Measurements from ENCODE around the gene ATP11A.

ATP11A gene

GRCh38 chr13:112929783-112930055, 239.9 kb downstream of the ATP11A start:
- Histone ChIP-seq H3K4me3 (ENCODE audit: low read length) (no peak overlapping the region), H3K36me3 (replicated peaks; ENCODE audit: low read depth, low read length) (no peaks in the 10 kb centered on the region), H3K9ac (ENCODE audit: low read length) (no peak overlapping the region), H3K4me1 (ENCODE audit: low read length) (no peaks in the 10 kb centered on the region), H3K27ac (ENCODE audit: low read length) (no peak overlapping the region), H3K79me2 (ENCODE audit: low read length) (no peaks in the 10 kb centered on the region), H3K4me2 (ENCODE audit: low read length) (no peak overlapping the region), H2AFZ (ENCODE audit: low read depth, low read length) (no peak overlapping the region), H3K27me3 (ENCODE audit: low read depth, low read length) (peaks cover 31% of the 10 kb centered on the region), H3K9me3 (ENCODE audit: insufficient read depth, low read length) (no peaks in the 10 kb centered on the region), H4K20me1 (ENCODE audit: insufficient read depth, low read length) (no peaks in the 10 kb centered on the region)
- no peak for TF ChIP-seq EZH2phosphoT487 (IDR thresholded peaks at IDR 0.05; ENCODE audit: low read depth)
- TF ChIP-seq CTCF (IDR thresholded peaks at IDR 0.05; ENCODE audit: low read depth, low read length): no peak

GRCh38 chr13:112930192-112930591, 240.4 kb downstream of the ATP11A start:
- H3K4me2 ChIP-seq (ENCODE audit: low read length): no peak overlapping the region
- peaks cover 31% of the 10 kb centered on the region for H3K27me3 ChIP-seq (ENCODE audit: low read depth, low read length)
- TF ChIP-seq EZH2phosphoT487 (IDR thresholded peaks at IDR 0.05; ENCODE audit: low read depth) (no peak), CTCF (IDR thresholded peaks at IDR 0.05; ENCODE audit: low read depth, low read length) (no peak)

GRCh38 chr13:112931028-112931934, 241.4 kb downstream of the ATP11A start:
- Histone ChIP-seq H3K27me3 (ENCODE audit: low read depth, low read length) (peaks cover 32% of the 10 kb centered on the region), H3K9me3 (ENCODE audit: insufficient read depth, low read length) (no peaks in the 10 kb centered on the region), H3K79me2 (ENCODE audit: low read length) (no peaks in the 10 kb centered on the region), H3K36me3 (replicated peaks; ENCODE audit: low read depth, low read length) (no peaks in the 10 kb centered on the region), H3K4me3 (ENCODE audit: low read length) (no peak overlapping the region), H3K4me1 (ENCODE audit: low read length) (no peaks in the 10 kb centered on the region), H3K27ac (ENCODE audit: low read length) (no peak overlapping the region), H3K4me2 (ENCODE audit: low read length) (no peak overlapping the region), H2AFZ (ENCODE audit: low read depth, low read length) (no peak overlapping the region), H4K20me1 (ENCODE audit: insufficient read depth, low read length) (no peaks in the 10 kb centered on the region), H3K9ac (ENCODE audit: low read length) (no peak overlapping the region)
- TF ChIP-seq CTCF (IDR thresholded peaks at IDR 0.05; ENCODE audit: low read depth, low read length) (peak; percentile 31), EZH2phosphoT487 (IDR thresholded peaks at IDR 0.05; ENCODE audit: low read depth) (no peak)

More at GRCh38 chr13:112930192-112930591, 240.4 kb downstream of the ATP11A start:
- H3K4me3 ChIP-seq (ENCODE audit: low read length): no peak overlapping the region
- no peak overlapping the region for H2AFZ ChIP-seq (ENCODE audit: low read depth, low read length)
- no peak overlapping the region for H3K9ac ChIP-seq (ENCODE audit: low read length)
- H3K79me2 ChIP-seq (ENCODE audit: low read length): no peaks in the 10 kb centered on the region
- H3K36me3 ChIP-seq (replicated peaks; ENCODE audit: low read depth, low read length): no peaks in the 10 kb centered on the region
- H3K9me3 ChIP-seq (ENCODE audit: insufficient read depth, low read length): no peaks in the 10 kb centered on the region
- H4K20me1 ChIP-seq (ENCODE audit: insufficient read depth, low read length): no peaks in the 10 kb centered on the region
- H3K4me1 ChIP-seq (ENCODE audit: low read length): no peaks in the 10 kb centered on the region
- H3K27ac ChIP-seq (ENCODE audit: low read length): no peak overlapping the region

- Histone ChIP-seq H2AFZ (ENCODE audit: low read depth, low read length) (no peak overlapping the region), H3K9me3 (ENCODE audit: insufficient read depth, low read length) (no peaks in the 10 kb centered on the region), H4K20me1 (ENCODE audit: insufficient read depth, low read length) (no peaks in the 10 kb centered on the region), H3K4me3 (ENCODE audit: low read length) (no peak overlapping the region), H3K27ac (ENCODE audit: low read length) (no peak overlapping the region), H3K79me2 (ENCODE audit: low read length) (no peaks in the 10 kb centered on the region), H3K4me1 (ENCODE audit: low read length) (no peaks in the 10 kb centered on the region), H3K9ac (ENCODE audit: low read length) (no peak overlapping the region), H3K4me2 (ENCODE audit: low read length) (no peak overlapping the region), H3K27me3 (ENCODE audit: low read depth, low read length) (peaks cover 32% of the 10 kb centered on the region), H3K36me3 (replicated peaks; ENCODE audit: low read depth, low read length) (no peaks in the 10 kb centered on the region)
- TF ChIP-seq CTCF (IDR thresholded peaks at IDR 0.05; ENCODE audit: low read depth, low read length) (no peak), EZH2phosphoT487 (IDR thresholded peaks at IDR 0.05; ENCODE audit: low read depth) (no peak)
These were observed 243.1 kb downstream of the ATP11A start for GRCh38 chr13:112932971-112933370.
